ENCODE results near the gene RRN3. TPM values are rescaled to one million over a fixed set of nuclear protein-coding genes. Genes with fewer than 3 reads are reported as not detected.

RRN3 gene
- total RNA-seq, 4 donors from 2014 or later: 20.0 to 30.1 (median 23.5) TPM

- TF ChIP-seq POLR2A (IDR thresholded peaks at IDR 0.05) (no peak), EP300 (IDR thresholded peaks at IDR 0.05) (no peak), POLR2AphosphoS5 (IDR thresholded peaks at IDR 0.05) (no peak)
- 85% methylated on average over 10 of the region's 11 CpGs for WGBS
- peaks cover 21% of the 10 kb centered on the region for H3K4me1 ChIP-seq
These were observed 49.8 kb downstream of the RRN3 start for GRCh38 chr16:15044286-15044685.

GRCh38 chr16:15043344-15043743 lies 50.7 kb downstream of the RRN3 start:
- 86% methylated on average over 5 of the region's 5 CpGs for WGBS
- Histone ChIP-seq H3K27me3 (no peaks in the 10 kb centered on the region), H3K4me1 (peaks cover 21% of the 10 kb centered on the region), H3K36me3 (peaks cover 65% of the 10 kb centered on the region), H3K4me3 (no peak overlapping the region), H3K9me3 (no peaks in the 10 kb centered on the region), H3K27ac (no peak overlapping the region)
- DNase-seq (ENCODE audit: low spot score in 2 of 2): no peak
- TF ChIP-seq CTCF (IDR thresholded peaks at IDR 0.05) (no peak), POLR2A (IDR thresholded peaks at IDR 0.05) (no peak), EP300 (IDR thresholded peaks at IDR 0.05) (no peak), POLR2AphosphoS5 (IDR thresholded peaks at IDR 0.05) (no peak)

More at GRCh38 chr16:15044286-15044685, 49.8 kb downstream of the RRN3 start:
- Histone ChIP-seq H3K36me3 (peaks cover 55% of the 10 kb centered on the region), H3K27me3 (no peaks in the 10 kb centered on the region), H3K9me3 (no peaks in the 10 kb centered on the region), H3K4me3 (no peak overlapping the region), H3K27ac (no peak overlapping the region)
- no peak for DNase-seq (ENCODE audit: low spot score in 2 of 2)

DNA sequence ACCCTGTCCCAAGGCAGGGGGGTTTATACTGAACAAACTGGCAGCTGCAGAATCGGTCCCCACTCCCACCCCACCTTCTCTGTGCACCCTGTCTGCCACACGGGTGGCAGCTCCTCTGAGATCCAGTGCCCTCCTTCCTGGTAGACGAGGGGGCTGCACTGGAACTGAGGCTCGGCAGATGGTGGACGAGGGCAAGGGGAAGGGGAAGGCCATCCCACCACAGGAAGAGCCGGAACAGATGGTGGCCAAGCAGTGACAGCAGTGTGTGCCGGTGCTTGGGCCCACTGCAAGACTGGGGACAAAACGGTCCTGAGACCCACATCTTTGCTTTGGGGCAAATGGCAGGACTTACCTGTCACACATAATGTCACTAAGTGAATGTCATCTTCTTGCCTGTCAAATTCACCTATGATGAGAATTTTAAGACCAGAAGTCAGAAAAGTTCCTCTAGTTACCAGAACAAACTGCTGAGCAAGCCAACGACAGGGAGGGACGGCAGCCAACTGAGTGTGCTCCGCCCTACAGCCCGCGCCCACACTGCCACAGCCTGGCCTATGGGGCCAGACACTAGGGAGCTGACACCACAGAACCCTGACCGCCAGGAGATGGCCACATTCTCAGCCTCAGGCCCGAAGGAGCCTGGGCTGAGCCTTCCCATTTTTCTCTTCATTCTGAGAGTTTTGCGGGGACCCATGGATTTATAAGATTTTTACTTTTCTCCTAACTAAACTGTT lies 52.6 kb downstream of the RRN3 start:
- no peak for TF ChIP-seq EP300 (IDR thresholded peaks at IDR 0.05)
- TF ChIP-seq POLR2AphosphoS5 (IDR thresholded peaks at IDR 0.05): no peak
- TF ChIP-seq CTCF (IDR thresholded peaks at IDR 0.05): peak in 1 of 2 donors; percentile 15
- TF ChIP-seq POLR2A (IDR thresholded peaks at IDR 0.05): no peak
- H3K27me3 ChIP-seq: no peaks in the 10 kb centered on the region
- peaks cover 72% of the 10 kb centered on the region for H3K36me3 ChIP-seq
- H3K27ac ChIP-seq: no peak overlapping the region
- peaks cover 21% of the 10 kb centered on the region for H3K4me1 ChIP-seq
- no peak overlapping the region for H3K4me3 ChIP-seq
- DNase-seq (ENCODE audit: low spot score in 2 of 2): peak in 1 of 2 donors; percentile 88
- H3K9me3 ChIP-seq: no peaks in the 10 kb centered on the region
- 33% methylated on average over 16 of the region's 16 CpGs for WGBS

DNA sequence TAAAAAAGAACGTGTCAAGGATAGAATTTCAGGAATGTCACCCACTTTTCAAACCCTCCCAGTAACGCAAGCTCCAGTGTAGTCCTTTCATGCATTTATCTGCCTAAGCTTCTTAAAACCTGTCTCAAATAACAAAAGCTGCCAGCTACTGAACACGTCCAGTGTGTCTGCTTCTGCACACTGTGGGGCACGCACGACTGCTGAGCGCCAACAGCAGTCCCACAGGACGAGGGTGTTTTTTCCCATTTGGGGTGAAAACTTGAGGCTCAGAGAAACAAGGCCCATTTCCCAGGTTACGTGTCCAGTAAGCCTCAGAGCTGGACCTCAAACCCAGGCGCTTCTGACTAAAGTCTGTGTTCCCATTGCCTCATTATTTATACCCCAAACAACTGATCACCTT lies 55.4 kb downstream of the RRN3 start:
- H3K4me3 ChIP-seq: no peak overlapping the region
- TF ChIP-seq POLR2AphosphoS5 (IDR thresholded peaks at IDR 0.05) (no peak), CTCF (IDR thresholded peaks at IDR 0.05) (no peak), POLR2A (IDR thresholded peaks at IDR 0.05) (no peak), EP300 (IDR thresholded peaks at IDR 0.05) (no peak)
- WGBS: 86% methylated on average over 9 of the region's 9 CpGs
- no peak for DNase-seq (ENCODE audit: low spot score in 2 of 2)
- peaks cover 27% of the 10 kb centered on the region for H3K4me1 ChIP-seq
- H3K36me3 ChIP-seq: peaks cover 84% of the 10 kb centered on the region
- H3K27me3 ChIP-seq: no peaks in the 10 kb centered on the region
- H3K9me3 ChIP-seq: no peaks in the 10 kb centered on the region
- no peak overlapping the region for H3K27ac ChIP-seq

DNA sequence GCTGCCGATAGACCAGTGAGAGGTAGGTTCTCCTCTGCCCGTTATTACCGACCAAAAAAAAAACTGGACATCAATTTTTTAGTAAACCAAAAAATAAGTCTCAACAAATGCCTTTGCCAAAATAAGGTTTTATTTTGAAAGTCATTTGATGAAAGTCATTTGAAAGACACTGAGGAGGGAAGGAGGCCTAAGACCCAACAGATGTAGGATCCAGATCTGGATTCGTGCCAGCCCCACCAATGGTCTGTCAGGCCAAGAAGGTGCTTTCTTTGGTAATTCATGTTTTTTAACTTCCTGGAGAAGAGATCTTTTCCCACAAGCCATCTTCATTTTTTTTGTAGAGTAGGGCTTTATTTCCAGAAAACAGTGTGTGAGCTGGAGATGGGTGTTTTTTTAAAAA lies 56.3 kb downstream of the RRN3 start:
- peaks cover 85% of the 10 kb centered on the region for H3K36me3 ChIP-seq
- H3K9me3 ChIP-seq: no peaks in the 10 kb centered on the region
- TF ChIP-seq POLR2A (IDR thresholded peaks at IDR 0.05): no peak
- TF ChIP-seq CTCF (IDR thresholded peaks at IDR 0.05): no peak
- TF ChIP-seq EP300 (IDR thresholded peaks at IDR 0.05): no peak
- no peak for TF ChIP-seq POLR2AphosphoS5 (IDR thresholded peaks at IDR 0.05)
- WGBS: 82% methylated on average over 4 of the region's 4 CpGs
- H3K4me1 ChIP-seq: peaks cover 27% of the 10 kb centered on the region
- H3K4me3 ChIP-seq: no peak overlapping the region
- no peaks in the 10 kb centered on the region for H3K27me3 ChIP-seq
- H3K27ac ChIP-seq: no peak overlapping the region
- no peak for DNase-seq (ENCODE audit: low spot score in 2 of 2)
